ENCODE data around the gene MAP2K6.

- TF ChIP-seq, protein P1, sequence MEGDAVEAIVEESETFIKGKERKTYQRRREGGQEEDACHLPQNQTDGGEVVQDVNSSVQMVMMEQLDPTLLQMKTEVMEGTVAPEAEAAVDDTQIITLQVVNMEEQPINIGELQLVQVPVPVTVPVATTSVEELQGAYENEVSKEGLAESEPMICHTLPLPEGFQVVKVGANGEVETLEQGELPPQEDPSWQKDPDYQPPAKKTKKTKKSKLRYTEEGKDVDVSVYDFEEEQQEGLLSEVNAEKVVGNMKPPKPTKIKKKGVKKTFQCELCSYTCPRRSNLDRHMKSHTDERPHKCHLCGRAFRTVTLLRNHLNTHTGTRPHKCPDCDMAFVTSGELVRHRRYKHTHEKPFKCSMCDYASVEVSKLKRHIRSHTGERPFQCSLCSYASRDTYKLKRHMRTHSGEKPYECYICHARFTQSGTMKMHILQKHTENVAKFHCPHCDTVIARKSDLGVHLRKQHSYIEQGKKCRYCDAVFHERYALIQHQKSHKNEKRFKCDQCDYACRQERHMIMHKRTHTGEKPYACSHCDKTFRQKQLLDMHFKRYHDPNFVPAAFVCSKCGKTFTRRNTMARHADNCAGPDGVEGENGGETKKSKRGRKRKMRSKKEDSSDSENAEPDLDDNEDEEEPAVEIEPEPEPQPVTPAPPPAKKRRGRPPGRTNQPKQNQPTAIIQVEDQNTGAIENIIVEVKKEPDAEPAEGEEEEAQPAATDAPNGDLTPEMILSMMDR (IDR thresholded peaks at IDR 0.05), result no peak
- no peak for TF ChIP-seq POLR2A (IDR thresholded peaks at IDR 0.05)
Observed at GRCh38 chr17:69561462-69561861, 147.0 kb downstream of the MAP2K6 start.

Data from Peyer's patch (tissue), 4 donors.